T-helper 2 cell treated with Interferon-gamma antibody and Interleukin-4, amounts not matched to agents 100 ng/mL and 5 ng/mL, for 36 hours (primary cell): ENCODE data around the gene CAMK2A. TPM values are rescaled to one million over a fixed set of nuclear protein-coding genes. Genes with fewer than 3 reads are reported as not detected.

Source experiments
- intact Hi-C: fragments of 100-400 bp; cut with micrococcal nuclease; formaldehyde crosslinking; loops from one replicate; pipeline ENCODE4 v1.15.1; 2023
- total RNA-seq: library from RNA; stranded (reverse); gene quantifications from 2 replicates; pipeline ENCODE4 v1.2.3, GENCODE V29; 2022

Gene CAMK2A
- total RNA-seq, 1 donor from 2014 or later = not detected

GRCh38 chr5:150189326-150189725 lies 100.2 kb downstream of the CAMK2A start:
- intact Hi-C loops = no loop called here

GRCh38 chr5:150188146-150188842 lies 101.3 kb downstream of the CAMK2A start:
- intact Hi-C loops = no loop called here

GRCh38 chr5:150186897-150187296 lies 102.7 kb downstream of the CAMK2A start:
- intact Hi-C loops = no loop called here

GRCh38 chr5:150186137-150186536 lies 103.4 kb downstream of the CAMK2A start:
- intact Hi-C loops = no loop called here

- intact Hi-C loops = no loop called here
Measured at GRCh38 chr5:150184990-150185912, 104.3 kb downstream of the CAMK2A start.

- intact Hi-C loops = no loop called here
Measured at GRCh38 chr5:150184006-150184405, 105.6 kb downstream of the CAMK2A start.

GRCh38 chr5:150183436-150183835 lies 106.1 kb downstream of the CAMK2A start:
- intact Hi-C loops = no loop called here

DNA sequence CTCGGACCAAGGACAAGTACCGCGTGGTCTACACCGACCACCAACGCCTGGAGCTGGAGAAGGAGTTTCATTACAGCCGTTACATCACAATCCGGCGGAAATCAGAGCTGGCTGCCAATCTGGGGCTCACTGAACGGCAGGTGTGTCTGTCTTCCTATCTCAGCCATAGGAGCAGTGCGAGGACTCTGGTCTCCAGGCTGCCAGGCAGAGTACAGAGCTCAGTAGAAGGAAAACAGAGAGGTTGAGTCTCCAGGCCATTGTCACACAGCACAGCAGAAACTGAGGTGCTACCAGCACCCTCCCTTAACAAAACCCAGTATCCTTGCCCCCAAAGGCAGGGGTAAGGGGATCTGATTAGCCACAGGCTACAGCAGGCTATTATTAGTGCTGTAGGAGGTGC lies 106.8 kb downstream of the CAMK2A start:
- intact Hi-C loops = no loop called here

- intact Hi-C loops = no loop called here
Measured at GRCh38 chr5:150181766-150182545, 107.6 kb downstream of the CAMK2A start.

DNA sequence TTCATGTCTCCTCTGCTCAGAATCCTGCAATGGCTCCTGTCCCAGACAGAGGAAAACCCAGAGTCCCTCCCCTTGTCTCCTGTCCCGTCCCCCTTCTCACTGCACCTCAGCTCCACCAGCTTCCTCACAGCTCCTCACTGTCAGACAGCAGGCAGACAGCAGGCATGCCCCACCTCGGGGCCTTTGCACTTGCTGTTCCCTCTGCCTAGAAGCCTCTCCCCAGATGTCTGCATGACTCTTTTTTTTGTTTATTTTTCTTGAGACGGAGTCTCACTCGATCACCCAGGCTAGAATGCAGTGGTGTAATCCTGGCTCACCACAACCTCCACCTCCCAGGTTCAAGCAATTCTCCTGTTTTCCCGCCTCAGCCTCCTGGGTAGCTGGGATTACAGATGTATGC lies 108.5 kb downstream of the CAMK2A start:
- intact Hi-C loops = no loop called here

DNA sequence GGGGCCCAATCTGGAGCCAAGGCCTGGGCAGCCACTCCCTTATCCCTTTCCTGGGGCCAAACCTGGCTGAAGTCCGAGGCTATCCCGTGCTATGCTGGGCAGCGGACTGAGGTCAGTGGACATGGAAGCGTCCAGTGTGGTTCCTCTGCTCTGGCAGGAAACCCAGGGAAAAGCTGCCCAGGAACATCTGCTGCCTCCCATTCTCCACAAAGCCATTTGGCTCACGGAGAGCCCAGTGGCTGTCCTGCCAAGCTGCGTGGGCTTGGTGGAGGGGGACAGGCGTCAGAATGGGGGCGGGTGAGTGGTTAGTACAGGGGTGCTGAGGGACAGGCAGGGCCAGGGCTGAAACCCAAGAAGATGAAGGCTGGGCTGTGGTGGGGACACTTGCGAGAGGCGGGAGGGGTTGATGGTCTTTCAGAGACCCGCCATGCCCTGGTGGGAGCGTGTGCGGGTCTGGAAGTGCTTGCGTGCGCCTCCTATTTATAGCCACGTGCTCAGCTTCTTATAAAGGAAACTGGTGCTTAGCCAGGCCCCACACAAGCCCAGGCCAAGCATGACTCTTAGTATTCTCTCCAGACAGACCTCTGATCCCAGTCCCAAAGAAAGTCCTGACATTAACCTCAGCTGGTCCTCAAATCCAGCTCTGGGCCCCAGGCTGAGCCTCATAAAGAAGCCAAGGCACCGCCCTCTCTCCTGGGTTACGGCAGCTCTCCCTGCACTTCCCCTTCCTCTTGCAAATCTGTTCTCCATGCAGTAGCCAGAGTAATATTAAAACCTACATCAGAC lies 109.1 kb downstream of the CAMK2A start:
- intact Hi-C loops = no loop called here

DNA sequence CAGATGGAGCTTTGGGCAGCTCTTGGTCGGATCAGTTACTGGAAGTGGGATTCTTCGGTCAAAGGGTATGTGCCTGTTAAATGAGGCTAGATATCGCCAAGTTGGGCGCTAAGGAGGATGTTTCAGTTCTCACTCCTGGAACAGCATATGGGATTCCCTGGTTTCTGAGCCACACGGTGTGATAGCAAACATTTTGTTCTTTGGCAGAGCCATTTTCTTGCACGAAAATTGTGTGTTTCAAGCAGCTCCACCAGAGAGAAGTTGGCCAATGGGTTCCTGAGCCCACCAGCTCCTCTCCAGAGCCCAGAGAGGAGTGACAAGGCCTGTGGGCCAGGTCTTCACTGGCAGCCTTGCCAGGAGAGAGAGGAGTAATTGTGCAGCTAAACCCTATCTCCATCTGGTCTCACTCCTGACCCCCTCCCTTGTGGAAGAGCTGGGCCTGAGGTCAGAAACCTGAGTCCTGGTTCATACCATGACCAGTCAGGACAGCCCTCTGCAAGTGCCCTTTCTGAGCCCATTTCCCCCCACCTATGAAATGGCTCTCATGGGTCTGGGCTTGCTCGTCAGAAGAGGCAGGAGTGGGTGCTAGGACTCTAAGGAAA lies 110.5 kb downstream of the CAMK2A start:
- intact Hi-C loops = no loop called here

DNA sequence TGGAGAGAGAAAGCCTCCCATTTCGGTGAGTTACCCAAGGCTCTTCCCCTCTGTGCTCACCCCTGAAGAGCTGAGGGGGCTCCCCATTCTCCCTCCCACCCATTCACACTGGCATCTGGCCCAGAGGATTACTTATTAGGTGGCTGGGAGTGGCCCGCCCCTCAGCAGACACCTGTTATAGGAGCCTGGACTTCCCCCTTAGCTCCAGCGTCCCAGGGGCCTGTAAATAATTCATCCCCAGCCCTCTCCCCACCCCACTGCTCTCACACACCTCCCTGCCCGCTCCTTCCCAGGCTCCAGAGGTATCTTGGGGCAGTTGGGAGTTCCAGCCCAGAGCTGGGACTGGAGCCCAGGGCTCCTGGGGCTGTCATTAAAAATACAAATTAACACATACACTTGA lies 111.3 kb downstream of the CAMK2A start:
- intact Hi-C loops = no loop called here

DNA sequence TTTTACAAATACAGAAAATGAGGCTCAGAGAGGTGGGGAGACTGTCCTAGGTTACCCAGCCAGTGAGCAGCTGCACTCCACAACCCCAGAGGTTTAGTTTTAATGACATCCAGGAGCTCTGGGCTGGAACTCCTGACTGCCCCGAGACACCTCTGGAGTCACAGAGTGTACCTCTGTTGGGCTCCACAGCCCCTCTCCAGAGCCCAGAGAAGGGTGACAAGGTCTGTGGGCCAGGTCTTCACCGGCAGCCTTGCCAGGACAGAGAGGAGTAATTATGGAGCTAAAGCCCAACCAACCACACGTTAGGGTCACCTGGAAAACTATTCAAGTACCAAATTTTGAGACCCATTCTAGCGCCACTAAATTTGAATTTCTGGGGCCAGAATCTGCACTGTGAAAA lies 111.9 kb downstream of the CAMK2A start:
- intact Hi-C loops = no loop called here

DNA sequence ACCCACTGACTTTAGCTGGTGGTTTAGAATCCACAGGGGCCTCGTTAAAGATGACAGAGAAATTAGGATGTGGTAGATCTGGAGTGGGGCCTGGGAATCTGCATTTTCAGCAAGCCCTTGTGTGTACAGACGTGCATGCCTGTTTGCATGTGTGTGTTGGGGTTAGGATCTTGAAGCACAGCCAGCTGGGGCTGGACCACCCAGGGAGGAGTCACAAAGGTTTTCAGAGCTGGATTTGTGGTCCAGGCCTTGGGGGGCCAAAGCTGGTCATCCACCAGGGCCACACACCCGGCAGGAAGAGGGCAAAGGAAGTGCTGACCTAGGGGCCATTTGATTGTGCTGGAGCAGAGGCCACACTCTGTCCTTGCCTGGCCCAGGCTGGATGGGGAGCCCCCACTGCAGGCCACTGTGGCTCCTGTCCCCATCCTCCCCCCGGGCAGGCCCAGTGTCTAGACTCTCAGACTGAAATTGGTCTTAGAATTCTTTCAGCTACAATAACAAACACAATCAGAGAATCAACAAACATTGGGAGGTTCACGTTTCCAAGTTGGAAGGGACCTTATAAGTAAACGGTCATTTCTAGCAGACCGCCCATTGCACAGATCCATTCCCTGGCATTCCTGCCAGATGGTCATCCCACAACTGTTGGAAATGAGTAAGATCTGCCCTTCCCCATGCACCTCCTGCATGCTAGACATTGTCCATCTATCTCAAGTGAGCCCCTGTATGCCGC lies 112.7 kb downstream of the CAMK2A start:
- intact Hi-C loops = no loop called here

GRCh38 chr5:150175536-150175935 lies 114.0 kb downstream of the CAMK2A start:
- intact Hi-C loops = no loop called here

- intact Hi-C loops = no loop called here
Measured at GRCh38 chr5:150175076-150175475, 114.5 kb downstream of the CAMK2A start.

- intact Hi-C loops = no loop called here
Measured at GRCh38 chr5:150174285-150174684, 115.3 kb downstream of the CAMK2A start.

GRCh38 chr5:150173161-150173560 lies 116.4 kb downstream of the CAMK2A start:
- intact Hi-C loops = no loop called here

DNA sequence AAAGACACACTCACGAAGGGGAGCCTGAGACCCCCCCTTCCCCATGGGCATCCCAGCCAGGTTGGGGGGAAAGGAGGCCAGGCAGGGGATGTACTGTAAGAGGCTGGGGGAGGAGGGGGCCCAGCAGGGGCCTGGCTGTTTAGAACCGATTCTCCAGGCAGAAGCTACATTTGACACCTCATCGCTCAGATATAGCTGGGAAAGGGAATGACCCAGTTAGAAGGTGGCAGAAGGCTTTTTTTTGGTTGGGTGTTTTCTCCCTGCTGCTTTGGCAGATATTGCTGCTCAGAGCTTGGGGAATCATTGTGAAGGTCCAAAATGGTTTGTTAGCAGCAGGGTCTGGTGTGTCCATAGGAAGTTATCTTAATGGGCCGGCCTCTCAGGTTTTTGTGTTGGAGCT lies 117.0 kb downstream of the CAMK2A start:
- intact Hi-C loops = no loop called here
